Measurements from ENCODE around the gene TPGS2.
"Not testable (repeated sequence)": the region's sequence is repeated elsewhere in the genome, so short reads cannot be mapped to it uniquely, and the experiment has no call there.

TPGS2 gene, protein sequence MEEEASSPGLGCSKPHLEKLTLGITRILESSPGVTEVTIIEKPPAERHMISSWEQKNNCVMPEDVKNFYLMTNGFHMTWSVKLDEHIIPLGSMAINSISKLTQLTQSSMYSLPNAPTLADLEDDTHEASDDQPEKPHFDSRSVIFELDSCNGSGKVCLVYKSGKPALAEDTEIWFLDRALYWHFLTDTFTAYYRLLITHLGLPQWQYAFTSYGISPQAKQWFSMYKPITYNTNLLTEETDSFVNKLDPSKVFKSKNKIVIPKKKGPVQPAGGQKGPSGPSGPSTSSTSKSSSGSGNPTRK

GRCh38 chr18:36828630-36829361, at the start of gene TPGS2, which contains the start of gene KIAA1328:
Gene TPGS2, minus strand, starts transcription at chr18:36829002. Its CDS starts 235 bp downstream, at chr18:36828767.
Gene KIAA1328, plus strand, starts transcription at chr18:36829127. Its CDS starts 12 bp downstream, at chr18:36829139.
- peak; percentile 92 for DNase-seq

- not testable (repeated sequence) for DNase-seq
Measured at GRCh38 chr18:36873826-36874225, 45.0 kb upstream of the TPGS2 start.

DNA sequence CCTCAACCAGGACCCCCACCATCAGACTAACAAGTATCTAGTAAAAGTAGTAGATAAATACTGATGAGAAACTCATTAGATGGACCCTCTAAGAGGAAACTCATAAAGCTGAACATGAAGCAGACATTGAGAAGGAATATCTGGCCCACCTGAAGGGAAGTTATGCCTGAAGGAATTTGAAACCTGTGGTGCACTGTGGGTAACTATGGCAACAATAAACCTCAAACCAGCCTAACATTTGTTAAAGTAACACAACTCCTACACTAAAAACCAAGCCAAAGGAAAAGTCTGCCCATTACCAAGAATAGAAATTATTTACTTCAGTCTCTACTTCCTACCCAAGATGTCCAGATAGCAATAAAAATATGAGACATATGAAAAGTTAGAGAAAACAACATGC, 43.5 kb upstream of the TPGS2 start:
- DNase-seq: no peak

- DNase-seq: no peak
Measured at GRCh38 chr18:36871801-36872200, 43.0 kb upstream of the TPGS2 start.

DNA sequence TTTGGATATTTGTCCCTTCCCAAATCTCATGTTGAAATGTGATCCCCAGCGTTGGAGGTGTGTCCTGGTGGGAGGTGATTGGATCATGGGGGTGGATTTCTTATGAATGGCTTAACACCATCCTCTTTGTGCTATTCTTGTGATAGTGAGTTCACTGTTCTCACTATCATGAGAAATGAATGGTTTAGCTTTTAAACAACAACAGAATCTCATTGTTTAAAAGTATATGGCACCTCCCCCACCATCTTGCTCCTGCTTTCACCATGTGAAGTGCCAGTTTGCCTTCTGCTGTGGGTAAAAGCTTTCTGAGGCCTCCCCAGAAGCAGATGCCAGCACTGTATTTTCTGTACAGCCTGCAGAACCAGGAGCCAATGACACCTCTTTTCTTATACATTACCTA, 38.3 kb upstream of the TPGS2 start:
- DNase-seq: no peak

- DNase-seq: no peak
Measured at GRCh38 chr18:36862182-36862581, 33.4 kb upstream of the TPGS2 start.

- no peak for DNase-seq
Measured at GRCh38 chr18:36856815-36857214, 28.0 kb upstream of the TPGS2 start.

GRCh38 chr18:36851202-36851590, 22.4 kb upstream of the TPGS2 start:
- no peak for DNase-seq

DNA sequence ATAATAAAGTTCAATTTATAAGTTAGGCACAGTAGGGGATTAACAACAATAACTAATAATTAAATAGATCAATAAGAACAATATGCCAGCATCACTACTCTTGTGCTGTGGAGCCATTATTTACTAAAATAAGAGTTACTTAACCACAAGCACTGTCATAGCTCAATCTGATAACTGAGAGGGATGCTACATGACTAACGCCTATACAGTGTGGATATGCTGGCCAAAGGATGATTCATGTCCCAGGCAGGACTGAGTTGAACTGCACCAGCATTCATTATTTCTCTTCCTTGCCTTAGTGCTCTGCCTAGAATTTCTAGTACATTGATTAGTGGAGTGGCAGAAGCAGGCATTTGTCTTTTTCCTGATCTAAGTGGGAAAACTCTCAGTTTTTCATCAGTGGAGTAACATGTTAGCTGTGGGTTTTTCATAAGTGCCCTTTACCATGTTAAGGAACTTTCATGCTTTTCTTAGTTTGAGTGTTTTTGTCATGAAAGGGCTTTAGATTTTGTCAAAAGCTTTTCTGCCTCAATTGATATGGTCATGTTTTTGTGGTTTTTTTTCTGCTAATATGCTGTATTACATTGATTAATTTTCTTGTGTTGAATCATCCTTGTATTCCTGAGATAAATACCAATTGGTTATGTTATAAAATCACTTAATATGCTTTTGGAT, 21.9 kb upstream of the TPGS2 start:
- no peak for DNase-seq

GRCh38 chr18:36849288-36850006, 20.6 kb upstream of the TPGS2 start:
- no peak for DNase-seq

GRCh38 chr18:36848609-36849008, 19.8 kb upstream of the TPGS2 start:
- no peak for DNase-seq

DNA sequence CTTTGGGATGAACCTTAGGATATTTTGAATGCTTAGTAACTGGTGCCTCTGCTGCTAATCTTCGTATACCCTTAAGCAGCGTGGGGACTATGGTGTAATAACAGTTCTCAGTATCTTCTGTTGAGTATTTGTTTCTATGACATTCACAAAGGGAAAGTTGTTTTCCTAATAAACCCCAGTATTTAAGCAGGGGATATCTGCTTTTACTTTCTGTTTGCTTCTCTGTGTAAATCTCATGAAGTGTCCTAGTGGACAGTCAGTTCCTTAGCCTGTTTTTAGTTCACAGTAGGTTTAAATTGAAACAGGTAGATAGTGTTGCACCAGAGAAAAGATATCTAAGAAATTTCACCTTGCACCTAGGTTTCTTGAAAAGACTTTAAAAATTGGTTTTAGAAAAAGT, 15.0 kb upstream of the TPGS2 start:
- DNase-seq: no peak

GRCh38 chr18:36843199-36843598, 14.4 kb upstream of the TPGS2 start:
- DNase-seq: no peak

- DNase-seq: no peak
Measured at GRCh38 chr18:36839835-36840234, 11.0 kb upstream of the TPGS2 start.

GRCh38 chr18:36835927-36836326, 7.1 kb upstream of the TPGS2 start:
- DNase-seq: no peak

DNA sequence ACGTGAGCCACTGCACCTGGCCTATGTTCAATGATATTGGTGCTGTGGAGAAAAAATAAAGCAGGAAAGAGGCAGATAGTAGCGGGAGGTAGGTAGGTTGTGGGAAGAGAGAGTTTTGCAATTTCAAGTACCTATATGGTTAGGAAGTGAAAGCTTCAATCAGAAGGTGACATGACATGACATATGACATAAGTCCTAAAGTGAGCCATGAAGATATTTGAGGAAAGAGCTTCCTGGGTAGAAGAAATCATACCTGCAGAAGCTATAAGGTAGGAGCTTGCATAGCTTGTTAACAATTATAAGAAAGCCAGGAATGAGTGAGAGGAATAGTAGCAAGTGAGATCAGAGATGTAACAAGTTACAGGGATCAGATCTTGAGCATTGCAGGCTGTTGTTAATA, 4.3 kb upstream of the TPGS2 start:
- no peak for DNase-seq

DNA sequence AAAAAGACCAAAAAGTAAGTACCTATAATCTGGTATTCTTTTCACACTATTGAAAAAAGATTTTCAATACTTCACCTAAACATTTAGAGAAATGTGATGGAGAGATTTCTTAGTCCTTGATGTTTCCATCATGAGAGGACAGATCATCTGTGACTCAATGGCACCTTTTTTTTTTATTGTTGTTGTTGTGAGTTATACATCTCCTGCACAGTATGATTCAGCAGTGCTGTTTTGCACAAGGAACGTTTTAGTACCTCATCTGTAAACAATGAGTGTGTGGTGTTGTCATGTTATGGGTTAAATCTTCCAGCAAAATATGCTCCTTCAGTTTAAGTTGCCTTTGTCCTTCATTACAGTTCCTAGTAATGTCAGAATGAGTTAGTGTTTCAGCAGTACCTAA, 2.3 kb upstream of the TPGS2 start:
- no peak for DNase-seq

DNA sequence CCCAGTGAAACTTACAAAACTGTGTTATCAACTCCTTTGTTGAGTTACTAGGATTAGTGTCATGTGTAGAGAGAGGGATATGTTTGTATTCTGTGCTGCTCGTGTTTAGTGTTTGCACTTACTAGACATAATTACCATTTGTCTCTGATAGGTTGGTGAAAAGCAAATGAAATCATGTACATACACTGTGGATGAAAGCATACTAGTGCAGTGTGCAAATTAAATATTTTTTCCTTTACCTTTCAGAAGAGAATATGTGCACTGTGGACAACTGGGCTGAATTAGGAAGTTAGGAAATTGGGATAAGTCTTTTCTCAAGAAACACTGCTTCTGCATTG, 1.3 kb upstream of the TPGS2 start:
- DNase-seq: no peak

DNA sequence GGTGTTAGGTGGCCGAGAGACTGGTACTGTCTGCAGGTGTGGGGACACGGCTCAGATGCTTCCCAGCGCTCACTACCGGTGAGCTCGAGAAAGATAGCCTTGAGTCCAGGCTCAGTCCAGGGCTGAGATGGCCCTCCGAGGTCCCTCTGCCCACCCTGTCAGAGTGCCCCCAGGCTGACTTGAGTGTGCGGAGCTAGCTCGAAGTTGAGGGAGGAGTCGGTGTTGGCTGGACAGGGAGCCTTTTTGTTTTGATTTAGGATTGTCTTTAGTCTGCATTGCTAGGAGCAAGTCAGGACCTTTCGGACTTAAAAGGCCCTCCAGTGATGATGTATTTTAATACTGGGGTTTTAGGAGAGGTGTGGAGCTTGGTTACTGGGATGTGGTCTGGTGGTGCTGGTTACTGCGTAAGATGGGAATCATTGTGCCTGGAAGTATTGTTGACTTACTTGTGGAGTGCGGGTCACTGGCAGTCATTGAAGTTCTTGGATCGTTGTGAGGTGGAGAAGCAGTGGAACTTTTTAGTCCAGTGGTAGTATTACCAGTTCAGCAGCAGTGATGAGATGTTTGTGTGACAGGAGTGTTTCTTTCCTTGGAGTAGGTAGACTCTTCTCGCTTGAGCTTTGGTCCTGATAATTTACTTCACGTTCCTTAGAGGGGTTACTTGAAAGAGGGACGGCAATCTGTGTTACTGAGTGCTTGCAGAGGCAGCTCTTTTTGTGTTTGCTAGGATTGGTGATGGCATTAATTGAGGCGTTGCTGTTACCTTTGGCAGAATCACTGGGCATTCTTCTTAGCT, 758 bp upstream of the TPGS2 start:
- no peak for DNase-seq

DNA sequence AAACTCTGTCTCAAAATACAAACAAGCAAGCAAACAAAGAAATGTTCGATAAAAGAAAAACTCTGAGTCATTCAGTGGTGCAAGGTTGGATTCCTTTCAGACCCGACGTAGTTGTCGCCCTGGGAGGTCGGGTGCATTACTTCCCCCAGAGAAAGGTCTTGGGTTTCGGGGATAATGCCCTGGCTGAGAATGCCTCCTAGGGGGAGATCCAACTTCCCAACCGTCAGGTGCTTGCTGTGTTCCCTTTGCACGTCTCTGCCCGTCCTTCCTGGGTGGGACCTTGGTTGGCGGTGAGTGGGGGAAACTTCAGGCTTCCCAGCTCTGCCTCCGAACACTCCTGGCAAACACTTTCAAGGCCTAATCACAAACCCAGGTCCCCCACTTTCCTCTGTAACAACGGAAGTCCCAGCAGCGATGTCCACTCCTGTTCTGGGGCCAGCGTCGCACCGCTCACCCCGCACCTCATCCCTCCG, 609 bp downstream of the TPGS2 start:
- DNase-seq: no peak

- DNase-seq: no peak
Measured at GRCh38 chr18:36826556-36826955, 2.2 kb downstream of the TPGS2 start.

- no peak for DNase-seq
Measured at GRCh38 chr18:36825526-36825925, 3.3 kb downstream of the TPGS2 start.
